ENCODE data around the gene NOS2.
"Not testable (repeated sequence)": the region's sequence is repeated elsewhere in the genome, so short reads cannot be mapped to it uniquely, and the experiment has no call there.

The NOS2 gene

GRCh38 chr17:27756467-27757371 lies 43.6 kb downstream of the NOS2 start:
- H3K9ac ChIP-seq (ENCODE audit: insufficient read length, low read depth), result no peak overlapping the region
- H3K36me3 ChIP-seq (ENCODE audit: insufficient read depth, insufficient read length, low read length), result no peaks in the 10 kb centered on the region
- H3K4me3 ChIP-seq (ENCODE audit: insufficient read length, low read depth), result no peak overlapping the region
- no peak for DNase-seq (ENCODE audit: low read depth, low spot score)
- peaks cover 2% of the 10 kb centered on the region for H3K4me1 ChIP-seq (ENCODE audit: insufficient read depth, insufficient read length)
- H3K9me3 ChIP-seq (ENCODE audit: insufficient read depth, low read length), result no peaks in the 10 kb centered on the region
- H3K27me3 ChIP-seq (ENCODE audit: insufficient read depth, insufficient read length), result no peaks in the 10 kb centered on the region
- TF ChIP-seq YY1 (IDR thresholded peaks at IDR 0.05; ENCODE audit: insufficient read depth, insufficient read length) (no peak), ZNF274 (IDR thresholded peaks at IDR 0.05; ENCODE audit: low read depth, low read length) (no peak), SUZ12 (IDR thresholded peaks at IDR 0.05; ENCODE audit: extremely low read depth, insufficient read depth, insufficient read length) (no peak)

DNA sequence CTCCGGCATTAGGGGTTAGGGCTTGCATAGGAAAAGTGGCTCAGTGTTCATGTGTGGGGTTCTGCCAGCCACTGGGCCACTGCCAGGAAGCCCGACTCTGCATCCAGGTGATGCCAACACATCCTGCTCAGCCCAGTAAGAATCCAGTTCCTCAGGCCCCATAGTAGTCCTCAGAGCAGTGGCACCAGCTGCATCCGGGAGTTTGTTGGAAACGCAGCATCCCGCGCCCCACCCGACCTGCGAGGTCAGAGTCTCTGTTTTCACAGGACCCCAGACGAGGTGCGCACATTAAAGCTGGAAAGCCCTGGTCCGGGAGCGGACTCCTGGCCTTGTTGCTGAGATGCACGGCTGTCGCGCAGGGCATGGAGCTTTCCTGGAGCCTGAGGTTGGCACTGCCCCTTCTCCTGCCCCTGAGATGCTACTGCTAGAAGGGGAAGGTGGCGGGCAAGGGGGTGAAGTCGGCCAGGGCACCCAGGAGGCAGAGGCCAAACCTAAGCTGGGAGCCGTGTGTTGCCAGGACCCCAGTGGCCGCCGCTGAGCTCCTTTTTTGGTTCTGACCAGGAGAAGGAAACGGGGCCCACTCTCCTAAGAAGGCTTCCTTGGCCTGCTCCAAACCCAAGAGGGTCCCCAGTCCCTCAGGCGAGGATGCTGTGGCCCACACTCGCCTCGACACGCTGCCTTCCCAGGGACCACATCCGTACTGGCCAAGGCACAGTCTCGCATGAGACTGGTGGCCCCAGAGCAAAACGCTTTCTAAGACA lies 44.4 kb downstream of the NOS2 start:
- Histone ChIP-seq H3K4me3 (ENCODE audit: insufficient read length, low read depth) (no peak overlapping the region), H3K9ac (ENCODE audit: insufficient read length, low read depth) (no peak overlapping the region), H3K4me1 (ENCODE audit: insufficient read depth, insufficient read length) (peaks cover 2% of the 10 kb centered on the region), H3K9me3 (ENCODE audit: insufficient read depth, low read length) (no peaks in the 10 kb centered on the region), H3K36me3 (ENCODE audit: insufficient read depth, insufficient read length, low read length) (no peaks in the 10 kb centered on the region), H3K27me3 (ENCODE audit: insufficient read depth, insufficient read length) (no peaks in the 10 kb centered on the region)
- TF ChIP-seq ZNF274 (IDR thresholded peaks at IDR 0.05; ENCODE audit: low read depth, low read length) (no peak), SUZ12 (IDR thresholded peaks at IDR 0.05; ENCODE audit: extremely low read depth, insufficient read depth, insufficient read length) (no peak), YY1 (IDR thresholded peaks at IDR 0.05; ENCODE audit: insufficient read depth, insufficient read length) (no peak)
- no peak for DNase-seq (ENCODE audit: low read depth, low spot score)

GRCh38 chr17:27754549-27754948 lies 45.8 kb downstream of the NOS2 start:
- Histone ChIP-seq H3K36me3 (ENCODE audit: insufficient read depth, insufficient read length, low read length) (no peaks in the 10 kb centered on the region), H3K27me3 (ENCODE audit: insufficient read depth, insufficient read length) (no peaks in the 10 kb centered on the region), H3K9ac (ENCODE audit: insufficient read length, low read depth) (no peak overlapping the region), H3K4me3 (ENCODE audit: insufficient read length, low read depth) (no peak overlapping the region), H3K9me3 (ENCODE audit: insufficient read depth, low read length) (no peaks in the 10 kb centered on the region), H3K4me1 (ENCODE audit: insufficient read depth, insufficient read length) (peaks cover 2% of the 10 kb centered on the region)
- TF ChIP-seq SUZ12 (IDR thresholded peaks at IDR 0.05; ENCODE audit: extremely low read depth, insufficient read depth, insufficient read length), result no peak
- no peak for TF ChIP-seq YY1 (IDR thresholded peaks at IDR 0.05; ENCODE audit: insufficient read depth, insufficient read length)
- TF ChIP-seq ZNF274 (IDR thresholded peaks at IDR 0.05; ENCODE audit: low read depth, low read length), result no peak
- no peak for DNase-seq (ENCODE audit: low read depth, low spot score)

DNA sequence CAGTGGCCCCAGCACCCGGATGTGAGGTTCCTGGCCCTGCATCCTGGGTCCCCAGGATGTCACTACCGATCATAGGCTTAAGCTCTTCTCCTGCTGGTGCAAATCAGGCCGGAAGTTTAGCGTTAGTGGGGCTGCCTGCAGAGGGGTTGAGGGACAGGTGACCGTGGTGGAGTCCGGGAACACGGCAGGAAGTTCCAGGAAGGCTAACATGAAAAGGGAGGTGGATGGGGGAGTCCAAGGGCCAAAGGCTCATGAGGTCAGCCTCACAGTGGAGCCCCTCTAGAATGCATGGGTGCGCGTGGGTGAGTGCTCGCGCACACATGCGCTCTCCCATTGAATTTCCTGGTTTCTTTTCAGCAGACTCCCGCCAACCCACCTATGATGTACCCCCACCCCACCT lies 46.6 kb downstream of the NOS2 start:
- H3K36me3 ChIP-seq (ENCODE audit: insufficient read depth, insufficient read length, low read length); H3K9ac ChIP-seq (ENCODE audit: insufficient read length, low read depth); H3K27me3 ChIP-seq (ENCODE audit: insufficient read depth, insufficient read length); H3K4me1 ChIP-seq (ENCODE audit: insufficient read depth, insufficient read length); H3K4me3 ChIP-seq (ENCODE audit: insufficient read length, low read depth); H3K9me3 ChIP-seq (ENCODE audit: insufficient read depth, low read length); DNase-seq (ENCODE audit: low read depth, low spot score): not testable (repeated sequence)

- DNase-seq (ENCODE audit: low read depth, low spot score), result not testable (repeated sequence)
These were observed 47.3 kb downstream of the NOS2 start for GRCh38 chr17:27752831-27753619.

DNA sequence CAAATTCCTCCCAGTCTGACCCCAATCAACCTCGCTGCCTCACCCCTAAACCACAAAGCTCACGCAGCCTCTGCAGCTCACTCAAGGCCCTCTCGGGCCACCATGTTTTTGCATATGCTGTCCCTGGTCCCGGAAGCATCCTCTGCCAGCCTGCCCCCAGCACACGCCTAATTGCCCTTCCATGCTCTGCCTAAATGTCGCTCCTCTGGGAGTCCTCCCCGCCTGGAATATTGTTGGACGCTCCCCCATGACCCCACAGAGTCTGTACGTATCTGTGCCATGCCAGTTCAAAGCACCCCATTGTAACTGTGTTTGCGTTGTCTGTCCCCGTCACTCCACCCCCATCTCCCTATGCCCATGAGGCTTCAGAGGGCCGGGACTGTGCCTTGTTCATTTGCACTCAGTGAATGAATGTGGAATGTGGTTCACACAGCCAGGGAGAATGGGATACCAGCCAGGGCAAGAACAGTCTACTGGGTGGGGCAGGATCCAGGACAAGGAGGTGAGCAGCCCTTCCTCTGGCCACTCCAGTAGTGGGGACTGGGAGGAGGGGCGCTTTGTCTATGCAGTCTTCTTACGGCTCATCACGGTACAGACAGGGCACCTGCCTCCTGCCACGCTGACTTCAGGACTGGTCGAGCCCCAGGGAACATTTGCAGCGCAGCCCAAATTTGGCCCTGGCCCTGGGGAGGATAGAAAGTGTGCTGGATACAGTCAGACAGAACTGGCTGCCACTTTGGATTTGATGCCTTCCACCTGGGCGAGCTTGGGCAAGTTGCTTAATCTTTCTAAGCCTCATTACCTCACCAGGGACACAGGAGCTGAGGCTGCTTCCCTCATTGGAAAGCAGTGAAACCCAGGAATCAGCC lies 48.5 kb downstream of the NOS2 start:
- no peak for DNase-seq (ENCODE audit: low read depth, low spot score)
- no peaks in the 10 kb centered on the region for H3K27me3 ChIP-seq (ENCODE audit: insufficient read depth, insufficient read length)
- peaks cover 2% of the 10 kb centered on the region for H3K4me1 ChIP-seq (ENCODE audit: insufficient read depth, insufficient read length)
- H3K4me3 ChIP-seq (ENCODE audit: insufficient read length, low read depth), result no peak overlapping the region
- H3K9me3 ChIP-seq (ENCODE audit: insufficient read depth, low read length), result no peaks in the 10 kb centered on the region
- TF ChIP-seq YY1 (IDR thresholded peaks at IDR 0.05; ENCODE audit: insufficient read depth, insufficient read length), result no peak
- TF ChIP-seq SUZ12 (IDR thresholded peaks at IDR 0.05; ENCODE audit: extremely low read depth, insufficient read depth, insufficient read length), result no peak
- no peak for TF ChIP-seq ZNF274 (IDR thresholded peaks at IDR 0.05; ENCODE audit: low read depth, low read length)
- no peak overlapping the region for H3K9ac ChIP-seq (ENCODE audit: insufficient read length, low read depth)
- no peaks in the 10 kb centered on the region for H3K36me3 ChIP-seq (ENCODE audit: insufficient read depth, insufficient read length, low read length)

More at GRCh38 chr17:27752831-27753619, 47.3 kb downstream of the NOS2 start:
- not testable (repeated sequence) for H3K36me3 ChIP-seq (ENCODE audit: insufficient read depth, insufficient read length, low read length); H3K9me3 ChIP-seq (ENCODE audit: insufficient read depth, low read length); H3K9ac ChIP-seq (ENCODE audit: insufficient read length, low read depth); H3K27me3 ChIP-seq (ENCODE audit: insufficient read depth, insufficient read length); H3K4me3 ChIP-seq (ENCODE audit: insufficient read length, low read depth); H3K4me1 ChIP-seq (ENCODE audit: insufficient read depth, insufficient read length)
